Right lobe of liver (tissue), 4 donors: ENCODE data around the gene PYCR2.

Experiments
- CTCF ChIP-seq, 4 donors: fragments of 200-600 bp in 3 of 4; fragments of 450-650 bp in 1 of 4; IDR thresholded peaks; one replicate each; pipeline versions ENCODE4 v1.5.1 to v1.8.0; 2016 to 2022; ENCODE audit warnings: antibody characterized with exemption in 4 of 4, mild to moderate bottlenecking in 2 of 4
- POLR2A ChIP-seq: fragments of 450-650 bp; IDR thresholded peaks from one replicate; pipeline ENCODE4 v1.6.1; 2017; ENCODE audit warnings: antibody characterized with exemption, mild to moderate bottlenecking
- donor health status: DM: no; HTN: no; CAD: no.
- donor health status: DM: no; HTN: no; CAD: no.
- donor health status: DM: no; HTN: yes; CAD: no.

GRCh38 chr1:225937048-225937968, 13.3 kb upstream of the PYCR2 start:
- TF ChIP-seq CTCF (IDR thresholded peaks at IDR 0.05) (no peak), POLR2A (no peak)
